Measurements from ENCODE around the gene ASCL2.

- no peak for TF ChIP-seq EZH2 (IDR thresholded peaks at IDR 0.05)
- no peak for TF ChIP-seq CTCF (IDR thresholded peaks at IDR 0.05)
- TF ChIP-seq EZH2phosphoT487 (IDR thresholded peaks at IDR 0.05), result no peak
Measured at GRCh38 chr11:2258501-2259465, 11.6 kb downstream of the ASCL2 start.
